HCT116 (cell line): ENCODE measurements around the gene ITGB1. TPM values are rescaled to one million over a fixed set of nuclear protein-coding genes. Genes with fewer than 3 reads are reported as not detected.

Experiments used
- ATAC-seq: fragments of 200-7000 bp; cut with Tn5 transposase; 2 replicates; pipeline ENCODE4 v1.9.1; 2020; ENCODE audit warnings: mild to moderate bottlenecking, moderate library complexity
- Bru-seq: library from RNA; stranded (reverse); fragments of 400-500 nt; gene quantifications from one replicate; lab custom pipeline; 2021; lab: Mats Ljungman, UMichigan
- BruChase-seq, 2 experiments: library from RNA; stranded (reverse); fragments of 400-500 nt; gene quantifications; one replicate each; lab custom pipeline; 2021; lab: Mats Ljungman, UMichigan
- BruUV-seq: library from RNA; stranded (reverse); fragments of 400-500 nt; replicated peaks from 2 replicates; lab custom pipeline; 2021; lab: Mats Ljungman, UMichigan
- CTCF ChIA-PET: fragments of 300-600 bp; sonication (Branson Sonifier 250); formaldehyde crosslinking; loops from one replicate; lab custom pipeline; 2021; ENCODE audit warnings: antibody characterized with exemption; lab: Charles Lee
- POLR2A ChIA-PET: fragments of 300-600, 350-600 bp; sonication (Branson Sonifier 250); formaldehyde crosslinking; loops from one replicate; lab custom pipeline; 2021; ENCODE audit warnings: antibody characterized with exemption; lab: Charles Lee
- RAD21 ChIA-PET, 2 experiments: fragments of 300-600 bp; sonication (Branson Sonifier 250); formaldehyde crosslinking; loops; one replicate each; lab custom pipeline; 2023; ENCODE audit warnings: low total read pairs in 2 of 2; ENCODE audit not compliant: uncharacterized antibody in 2 of 2, unreplicated experiment in 2 of 2, low non-redundant PET in 1 of 2; lab: Charles Lee
- DNase-seq: peaks from one replicate; pipeline ENCODE4 v3.0.0-alpha.2; 2010; ENCODE audit warnings: low read depth, low spot score
- H2AFZ ChIP-seq: fragments of 200-600 bp; shearing (Covaris generic), sonication (generic); 2 replicates; pipeline ENCODE4 v1.6.1; 2017; ENCODE audit warnings: low read depth, mixed run types, mixed read lengths, antibody characterized with exemption, low read length; ENCODE audit not compliant: poor library complexity, severe bottlenecking
- H3K27ac ChIP-seq: 2 replicates; pipeline ENCODE4 v1.5.1; 2012; ENCODE audit warnings: low read depth, low read length
- H3K27me3 ChIP-seq: fragments of 200-600 bp; sonication (generic); 2 replicates; pipeline ENCODE4 v1.6.1; 2016; ENCODE audit warnings: mixed run types, low read length, mixed read lengths; ENCODE audit not compliant: insufficient read depth
- H3K36me3 ChIP-seq, 2 experiments: fragments of 200-500 bp in 1 of 2; fragments of 200-600 bp in 1 of 2; sonication (Bioruptor generic) in 1 of 2; sonication (generic) in 1 of 2; 2 replicates each; pipeline versions ENCODE4 v1.5.1 to v1.6.1; 2014 to 2016; ENCODE audit warnings: low read length in 2 of 2, inconsistent platforms in 1 of 2, mixed read lengths in 1 of 2, mixed run types in 1 of 2; ENCODE audit not compliant: insufficient read depth in 2 of 2, control insufficient read depth in 1 of 2
- H3K4me1 ChIP-seq, 2 experiments: fragments of 200-600 bp in 1 of 2; sonication (generic) in 1 of 2; 2 replicates each; pipeline versions ENCODE4 v1.5.1 to v1.6.1; 2012 to 2017; ENCODE audit warnings: low read length in 2 of 2, inconsistent platforms in 1 of 2, mild to moderate bottlenecking in 1 of 2, mixed read lengths in 1 of 2, mixed run types in 1 of 2, moderate library complexity in 1 of 2; ENCODE audit not compliant: insufficient read depth in 2 of 2, control insufficient read depth in 1 of 2
- H3K4me2 ChIP-seq: fragments of 200-600 bp; sonication (generic); 2 replicates; pipeline ENCODE4 v1.6.1; 2017; ENCODE audit warnings: mixed run types, low read length, mixed read lengths
- H3K4me3 ChIP-seq, 2 experiments: fragments of 200-600 bp in 1 of 2; sonication (generic) in 1 of 2; replicated peaks in 1 of 2; 2 replicates each; pipeline ENCODE4 v1.5.1; 2011 to 2016; ENCODE audit warnings: low read length in 2 of 2, control low read depth in 1 of 2, low read depth in 1 of 2, mild to moderate bottlenecking in 1 of 2, mixed read lengths in 1 of 2, mixed run types in 1 of 2
- H3K79me2 ChIP-seq: fragments of 200-600 bp; sonication (generic); 2 replicates; pipeline ENCODE4 v1.6.1; 2017; ENCODE audit warnings: mild to moderate bottlenecking, mixed run types, low read length, moderate library complexity, mixed read lengths; ENCODE audit not compliant: insufficient read depth
- H3K9ac ChIP-seq: fragments of 200-600 bp; sonication (generic); 2 replicates; pipeline ENCODE4 v1.6.1; 2016; ENCODE audit warnings: low read length, mixed read lengths
- H3K9me2 ChIP-seq: fragments of 200-600 bp; sonication (generic), shearing (Covaris generic); 2 replicates; pipeline ENCODE4 v1.6.1; 2017; ENCODE audit warnings: mixed run types, mild to moderate bottlenecking, moderate library complexity; ENCODE audit not compliant: insufficient read depth
- H3K9me3 ChIP-seq, 2 experiments: fragments of 200-500 bp in 1 of 2; fragments of 200-600 bp in 1 of 2; sonication (Bioruptor generic) in 1 of 2; sonication (generic) in 1 of 2; 2 replicates each; pipeline ENCODE4 v1.6.1; 2014 to 2017; ENCODE audit warnings: low read length in 2 of 2, mixed read lengths in 2 of 2, inconsistent platforms in 1 of 2, low read depth in 1 of 2, mild to moderate bottlenecking in 1 of 2, mixed run types in 1 of 2, moderate library complexity in 1 of 2; ENCODE audit not compliant: control insufficient read depth in 1 of 2, insufficient read depth in 1 of 2
- H4K20me1 ChIP-seq: fragments of 200-600 bp; sonication (generic), shearing (Covaris generic); 2 replicates; pipeline ENCODE4 v1.6.1; 2017; ENCODE audit warnings: mixed run types, mild to moderate bottlenecking, moderate library complexity; ENCODE audit not compliant: insufficient read depth
- CEBPB ChIP-seq: IDR thresholded peaks from 2 replicates; pipeline ENCODE4 v1.6.1; 2012; ENCODE audit warnings: low read depth
- CTCF ChIP-seq, 3 experiments: fragments of 200-600 bp in 1 of 3; sonication (generic) in 1 of 3; IDR thresholded peaks in 2 of 3; conservative IDR thresholded peaks in 1 of 3; 2 replicates each; pipeline ENCODE4 v1.5.1; 2012 to 2017; ENCODE audit warnings: low read depth in 2 of 3, low read length in 2 of 3, antibody characterized with exemption in 1 of 3, borderline replicate concordance in 1 of 3, control low read depth in 1 of 3, mild to moderate bottlenecking in 1 of 3, mixed read lengths in 1 of 3, mixed run types in 1 of 3, moderate library complexity in 1 of 3; ENCODE audit not compliant: insufficient read depth in 1 of 3
- ELF1 ChIP-seq: IDR thresholded peaks from 2 replicates; pipeline ENCODE4 v1.6.1; 2012; ENCODE audit warnings: low read depth, borderline replicate concordance
- EZH2 ChIP-seq: fragments of 200-600 bp; sonication (generic); IDR thresholded peaks from 2 replicates; pipeline ENCODE4 v1.6.1; 2017; ENCODE audit warnings: antibody characterized with exemption, mixed run types
- EZH2phosphoT487 ChIP-seq: fragments of 200-600 bp; IDR thresholded peaks from 2 replicates; pipeline ENCODE4 v1.6.1; 2018; ENCODE audit warnings: antibody characterized with exemption, borderline replicate concordance
- FOSL1 ChIP-seq: IDR thresholded peaks from 2 replicates; pipeline ENCODE4 v1.6.1; 2012; ENCODE audit warnings: low read depth
- JUND ChIP-seq: IDR thresholded peaks from 2 replicates; pipeline ENCODE4 v1.6.1; 2012
- POLR2A ChIP-seq: IDR thresholded peaks from 2 replicates; pipeline ENCODE4 v1.7.0; 2011; ENCODE audit warnings: borderline replicate concordance; ENCODE audit not compliant: insufficient read depth, insufficient read length; ENCODE audit errors: extremely low read depth
- RAD21 ChIP-seq: IDR thresholded peaks from 2 replicates; pipeline ENCODE4 v1.6.1; 2012; ENCODE audit warnings: low read depth, mild to moderate bottlenecking
- SP1 ChIP-seq: IDR thresholded peaks from 2 replicates; pipeline ENCODE4 v1.6.1; 2012; ENCODE audit warnings: low read depth
- SRF ChIP-seq: IDR thresholded peaks from 2 replicates; pipeline ENCODE4 v1.6.1; 2012; ENCODE audit warnings: low read depth
- TCF7L2 ChIP-seq: IDR thresholded peaks from 2 replicates; pipeline ENCODE4 v1.7.0; 2011; ENCODE audit warnings: borderline replicate concordance, inconsistent platforms; ENCODE audit not compliant: insufficient read depth, insufficient read length; ENCODE audit errors: extremely low read depth
- YY1 ChIP-seq: IDR thresholded peaks from 2 replicates; pipeline ENCODE4 v1.6.1; 2011; ENCODE audit warnings: low read length, low read depth, moderate library complexity, mild to moderate bottlenecking; ENCODE audit not compliant: insufficient replicate concordance; ENCODE audit errors: extremely low read depth
- ZFX ChIP-seq: fragments of 450-650 bp; IDR thresholded peaks from 2 replicates; pipeline ENCODE4 v1.6.1; 2017
- intact Hi-C: fragments of 100-400 bp; cut with micrococcal nuclease; formaldehyde crosslinking; loops from 2 replicates; pipeline ENCODE4 v1.10.0; 2022
- long read RNA-seq: library from polyadenylated mRNA; unstranded; transcript quantifications from one replicate; pipeline ENCODE4 v2.0.0, GENCODE V29; 2021; ENCODE audit not compliant: unreplicated experiment
- polyA plus RNA-seq: library from polyadenylated mRNA; unstranded; fragments of >200 nt; gene quantifications from 2 replicates; pipeline ENCODE4 v1.2.1, GENCODE V29; 2012; ENCODE audit warnings: missing spikeins
- total RNA-seq: library from RNA; stranded (reverse); gene quantifications from one replicate; pipeline ENCODE4 v1.2.1, GENCODE V29; 2021; ENCODE audit not compliant: unreplicated experiment
- TF ChIP-seq, protein P1 (sequence below): IDR thresholded peaks from 2 replicates; pipeline ENCODE4 v1.6.1; 2012
- TF ChIP-seq, protein P2 (sequence below): IDR thresholded peaks from 2 replicates; pipeline ENCODE4 v1.6.1; 2012
- TF ChIP-seq, protein P3 (sequence below): IDR thresholded peaks from 2 replicates; pipeline ENCODE4 v1.6.1; 2012; ENCODE audit warnings: low read depth

The ITGB1 gene
- total RNA-seq (366 TPM), Bru-seq, nascent RNA (percentile 99 among the genes with signal in this experiment), BruChase-seq, experiment 1, labeled RNA remaining after a 6-hour chase (percentile 98 among the genes with signal in this experiment), BruChase-seq, experiment 2, labeled RNA remaining after a 2-hour chase (percentile 97 among the genes with signal in this experiment)
- polyA plus RNA-seq: 200 and 253 TPM in 2 replicates
- long read RNA-seq, transcript ITGB1-201 (16 exons, 3,640 nt): major isoform, 403 of 558 reads
- long read RNA-seq, transcript ITGB1-202 (16 exons, 3,784 nt): minor isoform, 10 of 558 reads
- long read RNA-seq, partial matches to known transcripts: 96 of 558 reads
- long read RNA-seq, other reads (novel, unspliced or antisense): 49 of 558 reads

- Histone ChIP-seq H3K4me1 (peaks cover 59 to 85% of the 10 kb centered on the region in 2 experiments), H3K27me3 (no peaks in the 10 kb centered on the region), H3K27ac (peak within 1 kb of the TSS; percentile 94), H3K9me3 (no peaks in the 10 kb centered on the region), H3K4me3 (peak within 1 kb of the TSS; percentile 80 to 87), H3K9me2 (no peaks in the 10 kb centered on the region), H3K36me3 (no peaks in the 10 kb centered on the region), H3K9ac (peak within 1 kb of the TSS; percentile 97), H4K20me1 (peaks cover under 1% of the 10 kb centered on the region; the same call in 1 of the 2 replicates), H3K4me2 (peak within 1 kb of the TSS; percentile 97), H3K79me2 (peaks cover 58% of the 10 kb centered on the region), H2AFZ (no peak within 1 kb of the TSS)
- BruUV-seq: no TSS peak
- CTCF ChIA-PET: no interaction called here
- peak; percentile 86 for ATAC-seq
- POLR2A ChIA-PET: interaction anchor here (1.2 to 1.6 kb wide), 2 partner anchors 10 to 23 kb away, joined by 3 to 19 read pairs; no protein-coding TSS in a partner anchor
- intact Hi-C loops: loop anchor here (1.0 kb wide), 2 partner anchors 22 to 47 kb away; no protein-coding TSS in a partner anchor
- DNase-seq: peak; percentile 83
- RAD21 ChIA-PET: no interaction called here
- TF ChIP-seq RAD21: peak; percentile 21; the same call in 1 of the 2 replicates
- no peak for TF ChIP-seq CTCF (IDR thresholded peaks at IDR 0.05 in 2 of 3, conservative IDR thresholded peaks at IDR 0.05 in 1 of 3; ENCODE audit: borderline replicate concordance in 1 of 3, insufficient read depth in 1 of 3, low read depth in 2 of 3, low read length in 2 of 3)
- TF ChIP-seq, protein P1, sequence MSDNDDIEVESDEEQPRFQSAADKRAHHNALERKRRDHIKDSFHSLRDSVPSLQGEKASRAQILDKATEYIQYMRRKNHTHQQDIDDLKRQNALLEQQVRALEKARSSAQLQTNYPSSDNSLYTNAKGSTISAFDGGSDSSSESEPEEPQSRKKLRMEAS: peak; percentile 80
- peak; percentile 85 for TF ChIP-seq ZFX
- no peak for TF ChIP-seq POLR2A
- peak; percentile 15; the same call in 1 of the 2 replicates for TF ChIP-seq SRF
- peak; percentile 7; the same call in 1 of the 2 replicates for TF ChIP-seq CEBPB
- no peak for TF ChIP-seq YY1
- TF ChIP-seq ELF1: peak; percentile 47
- TF ChIP-seq EZH2phosphoT487: no peak
- TF ChIP-seq SP1: peak; percentile 88
- TF ChIP-seq, protein P2, sequence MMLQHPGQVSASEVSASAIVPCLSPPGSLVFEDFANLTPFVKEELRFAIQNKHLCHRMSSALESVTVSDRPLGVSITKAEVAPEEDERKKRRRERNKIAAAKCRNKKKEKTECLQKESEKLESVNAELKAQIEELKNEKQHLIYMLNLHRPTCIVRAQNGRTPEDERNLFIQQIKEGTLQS: no peak; the same call in 1 of the 2 replicates
- TF ChIP-seq FOSL1: peak; percentile 56
- peak; percentile 94 for TF ChIP-seq TCF7L2
- TF ChIP-seq EZH2: no peak
- TF ChIP-seq, protein P3, sequence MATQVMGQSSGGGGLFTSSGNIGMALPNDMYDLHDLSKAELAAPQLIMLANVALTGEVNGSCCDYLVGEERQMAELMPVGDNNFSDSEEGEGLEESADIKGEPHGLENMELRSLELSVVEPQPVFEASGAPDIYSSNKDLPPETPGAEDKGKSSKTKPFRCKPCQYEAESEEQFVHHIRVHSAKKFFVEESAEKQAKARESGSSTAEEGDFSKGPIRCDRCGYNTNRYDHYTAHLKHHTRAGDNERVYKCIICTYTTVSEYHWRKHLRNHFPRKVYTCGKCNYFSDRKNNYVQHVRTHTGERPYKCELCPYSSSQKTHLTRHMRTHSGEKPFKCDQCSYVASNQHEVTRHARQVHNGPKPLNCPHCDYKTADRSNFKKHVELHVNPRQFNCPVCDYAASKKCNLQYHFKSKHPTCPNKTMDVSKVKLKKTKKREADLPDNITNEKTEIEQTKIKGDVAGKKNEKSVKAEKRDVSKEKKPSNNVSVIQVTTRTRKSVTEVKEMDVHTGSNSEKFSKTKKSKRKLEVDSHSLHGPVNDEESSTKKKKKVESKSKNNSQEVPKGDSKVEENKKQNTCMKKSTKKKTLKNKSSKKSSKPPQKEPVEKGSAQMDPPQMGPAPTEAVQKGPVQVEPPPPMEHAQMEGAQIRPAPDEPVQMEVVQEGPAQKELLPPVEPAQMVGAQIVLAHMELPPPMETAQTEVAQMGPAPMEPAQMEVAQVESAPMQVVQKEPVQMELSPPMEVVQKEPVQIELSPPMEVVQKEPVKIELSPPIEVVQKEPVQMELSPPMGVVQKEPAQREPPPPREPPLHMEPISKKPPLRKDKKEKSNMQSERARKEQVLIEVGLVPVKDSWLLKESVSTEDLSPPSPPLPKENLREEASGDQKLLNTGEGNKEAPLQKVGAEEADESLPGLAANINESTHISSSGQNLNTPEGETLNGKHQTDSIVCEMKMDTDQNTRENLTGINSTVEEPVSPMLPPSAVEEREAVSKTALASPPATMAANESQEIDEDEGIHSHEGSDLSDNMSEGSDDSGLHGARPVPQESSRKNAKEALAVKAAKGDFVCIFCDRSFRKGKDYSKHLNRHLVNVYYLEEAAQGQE: no peak
- peak; percentile 59 for TF ChIP-seq JUND
These were observed at the start of gene ITGB1 for GRCh38 chr10:32958085-32959005. Gene ITGB1, minus strand, starts transcription at chr10:32958230. Its CDS starts 22,672 bp downstream, at chr10:32935558.
